GM18867 (cell line): ENCODE results near the gene TMEM208.

Source experiments
- ATAC-seq: cut with Tn5 transposase; IDR thresholded peaks from one replicate; pipeline ENCODE4 v1.9.1; 2021; ENCODE audit warnings: mild to moderate bottlenecking, moderate library complexity; ENCODE audit not compliant: unreplicated experiment

TMEM208 gene

DNA sequence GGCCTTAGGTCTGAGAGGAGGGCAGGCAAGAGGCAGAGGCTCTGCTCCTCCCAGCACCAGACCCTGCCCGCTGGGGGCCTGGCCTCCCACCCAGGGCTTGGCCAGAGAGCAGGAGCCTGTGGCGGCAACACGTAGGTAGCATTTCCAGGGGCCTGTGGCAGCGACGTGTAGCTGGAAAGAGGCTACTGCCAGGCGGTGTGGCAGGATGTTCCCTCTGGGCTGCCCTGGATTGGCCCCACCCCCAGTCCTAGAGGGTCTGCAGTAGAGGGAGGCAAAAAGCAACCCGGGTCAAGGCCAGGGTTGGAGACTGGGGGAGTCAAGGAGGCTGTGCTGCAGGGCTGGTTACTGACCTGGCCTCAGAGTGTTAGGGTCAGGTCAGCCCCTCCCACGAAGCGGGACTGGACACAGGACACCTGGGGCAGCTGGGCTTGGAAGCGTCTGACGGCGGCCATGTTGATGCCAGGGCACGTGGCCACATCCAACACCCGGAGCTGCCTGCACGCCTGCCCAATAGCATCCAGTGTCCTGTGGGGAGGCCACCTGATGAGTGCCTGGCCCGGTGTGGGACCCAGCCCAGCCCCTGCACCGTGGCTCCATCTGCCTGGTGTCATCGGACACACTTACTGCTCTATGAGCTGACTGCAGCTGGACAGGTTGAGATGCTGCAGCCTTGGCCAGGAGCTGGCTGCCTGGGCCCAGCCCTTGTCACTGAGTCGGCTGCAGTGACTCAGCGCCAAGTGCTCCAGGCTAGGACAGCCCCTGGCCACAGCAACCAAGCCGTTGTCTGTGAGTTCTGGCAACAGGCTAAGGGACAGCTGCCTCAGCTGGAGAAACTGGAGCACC, 19.5 kb upstream of the TMEM208 start:
- no peak for ATAC-seq

DNA sequence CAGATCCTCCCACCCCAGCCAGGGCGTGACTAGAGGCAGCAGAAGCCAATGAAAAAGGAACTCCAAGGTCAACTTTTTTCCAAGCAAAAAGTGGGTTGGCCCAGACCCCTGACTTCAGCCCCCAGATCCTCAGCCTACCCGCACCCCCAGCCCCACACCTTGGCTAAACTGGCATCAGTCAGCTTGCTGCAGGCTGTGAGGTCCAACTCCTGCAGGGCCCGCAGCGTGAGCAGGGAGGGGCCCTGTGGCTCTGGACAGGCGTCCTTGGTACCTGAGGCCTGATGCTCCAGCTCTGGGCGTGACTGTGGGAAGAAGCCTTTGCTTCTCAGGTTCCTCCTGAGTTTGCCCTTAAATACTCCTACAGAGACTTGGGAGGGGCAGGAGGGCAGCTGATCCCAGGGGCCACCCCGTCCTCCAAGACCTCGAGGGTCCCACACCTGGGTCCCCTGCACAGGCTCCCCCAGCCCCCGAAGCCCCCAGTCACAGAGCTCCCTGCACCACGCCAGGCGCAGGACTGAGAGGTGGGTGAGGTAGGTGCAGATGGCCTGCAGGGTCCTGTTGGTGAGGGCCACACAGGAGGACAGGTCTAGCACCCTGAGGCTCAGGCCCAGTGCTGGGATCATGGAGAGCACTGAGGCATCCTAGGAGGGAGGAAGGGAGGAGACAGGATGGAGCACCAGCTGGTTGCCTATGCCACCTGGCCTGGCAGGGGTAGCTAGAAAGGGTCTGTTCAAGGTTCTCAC, 18.6 kb upstream of the TMEM208 start:
- ATAC-seq, result no peak

DNA sequence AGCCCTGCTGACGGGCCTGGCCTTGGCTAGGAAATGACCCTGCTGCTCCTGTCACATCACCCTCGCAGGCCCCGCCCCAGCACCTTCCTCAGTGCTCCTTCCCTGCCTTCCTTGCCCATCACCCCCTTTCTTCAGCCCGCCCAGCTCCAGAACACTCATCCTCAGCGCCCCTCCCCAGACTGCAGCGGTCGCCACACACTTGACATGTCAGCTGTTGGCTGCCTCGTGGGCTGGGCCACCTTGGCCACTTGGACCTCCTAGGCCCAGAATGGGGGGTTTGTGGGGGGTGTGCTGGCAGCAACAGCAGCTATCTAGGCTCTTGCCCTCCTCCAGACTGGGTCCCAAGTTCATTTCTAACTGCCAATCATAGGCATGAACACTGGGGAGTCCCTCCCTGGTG, 17.4 kb upstream of the TMEM208 start:
- ATAC-seq, result no peak

DNA sequence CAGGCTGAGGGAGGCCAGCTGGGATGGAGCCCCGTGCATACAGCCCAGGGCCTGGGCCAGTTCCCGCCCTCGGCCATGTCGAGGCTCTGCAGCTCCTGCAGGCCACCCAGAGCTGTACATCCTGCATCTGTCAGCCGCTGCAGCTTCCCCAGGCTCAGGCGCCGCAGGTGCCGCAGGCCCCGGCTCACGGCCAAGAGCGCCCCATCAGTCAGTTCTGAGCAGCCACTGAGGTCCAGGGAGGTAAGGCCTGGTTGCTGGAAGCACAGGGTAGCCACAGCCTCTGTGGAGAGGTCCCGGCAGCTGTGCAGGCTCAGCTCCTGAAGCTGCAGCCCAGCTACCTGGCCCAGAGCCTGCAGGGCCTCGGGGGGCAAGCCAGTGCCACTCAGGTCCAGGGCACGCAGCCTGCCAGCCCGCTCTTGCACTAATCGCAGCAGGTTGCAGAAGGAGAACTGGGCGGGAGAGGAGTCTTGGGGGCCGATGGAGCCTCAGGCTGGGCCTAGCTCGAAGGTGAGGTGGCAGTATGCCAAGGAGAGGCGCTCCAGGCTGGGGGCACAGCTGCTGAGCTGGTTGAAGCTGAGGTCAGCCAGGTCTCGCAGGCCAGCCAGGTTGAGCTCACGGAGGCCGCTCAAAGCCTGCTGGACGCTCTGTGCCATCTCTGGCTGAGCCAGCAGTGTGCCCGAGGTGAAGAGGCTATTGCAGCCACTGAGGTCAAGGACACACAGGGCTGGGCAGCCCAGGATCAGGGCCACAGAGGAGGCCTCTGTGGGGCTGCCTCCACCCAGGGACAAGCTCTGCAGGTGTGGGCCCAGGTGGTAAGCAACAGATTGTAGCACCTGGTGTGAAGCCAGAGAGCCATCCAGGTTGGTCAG, 16.6 kb upstream of the TMEM208 start:
- ATAC-seq, result no peak

DNA sequence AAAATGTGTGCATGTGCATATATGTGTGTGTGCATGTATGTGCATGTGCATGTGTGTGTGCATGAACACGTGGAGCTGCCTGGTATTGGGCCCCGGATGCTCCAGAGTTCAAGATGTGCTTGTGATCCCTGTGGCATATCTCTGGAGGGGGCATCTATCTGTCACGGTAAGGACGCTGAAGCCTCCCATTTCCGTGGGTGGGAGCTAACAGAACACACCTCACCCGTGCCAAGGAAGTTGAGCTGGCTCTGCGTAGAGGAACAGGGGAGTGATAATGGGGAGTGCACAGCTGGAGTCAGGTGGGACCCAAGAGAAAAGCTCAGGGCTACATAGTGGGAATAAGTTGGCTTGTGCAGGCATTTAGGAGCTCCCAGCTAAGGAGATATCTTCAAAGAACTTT, 15.3 kb upstream of the TMEM208 start:
- ATAC-seq, result no peak

DNA sequence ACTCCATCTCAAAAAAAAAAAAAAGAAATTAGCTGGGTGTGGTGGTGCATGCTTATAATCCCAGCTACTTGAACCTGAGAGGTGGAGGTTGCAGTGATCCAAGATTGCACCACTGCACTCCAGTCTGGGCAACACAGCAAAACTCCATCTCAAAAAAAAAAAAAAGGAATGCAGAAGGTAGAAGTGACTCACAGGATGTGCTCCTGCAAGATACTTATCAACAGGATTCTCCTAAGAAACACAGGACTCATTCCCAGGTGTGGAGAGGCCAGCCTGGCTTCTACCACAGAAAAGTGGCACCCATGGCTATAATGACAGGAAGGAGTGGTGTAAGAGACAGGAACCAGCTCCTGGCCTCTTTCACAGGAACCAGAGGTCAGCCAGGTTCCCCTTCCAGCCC, 14.2 kb upstream of the TMEM208 start:
- ATAC-seq, result no peak

DNA sequence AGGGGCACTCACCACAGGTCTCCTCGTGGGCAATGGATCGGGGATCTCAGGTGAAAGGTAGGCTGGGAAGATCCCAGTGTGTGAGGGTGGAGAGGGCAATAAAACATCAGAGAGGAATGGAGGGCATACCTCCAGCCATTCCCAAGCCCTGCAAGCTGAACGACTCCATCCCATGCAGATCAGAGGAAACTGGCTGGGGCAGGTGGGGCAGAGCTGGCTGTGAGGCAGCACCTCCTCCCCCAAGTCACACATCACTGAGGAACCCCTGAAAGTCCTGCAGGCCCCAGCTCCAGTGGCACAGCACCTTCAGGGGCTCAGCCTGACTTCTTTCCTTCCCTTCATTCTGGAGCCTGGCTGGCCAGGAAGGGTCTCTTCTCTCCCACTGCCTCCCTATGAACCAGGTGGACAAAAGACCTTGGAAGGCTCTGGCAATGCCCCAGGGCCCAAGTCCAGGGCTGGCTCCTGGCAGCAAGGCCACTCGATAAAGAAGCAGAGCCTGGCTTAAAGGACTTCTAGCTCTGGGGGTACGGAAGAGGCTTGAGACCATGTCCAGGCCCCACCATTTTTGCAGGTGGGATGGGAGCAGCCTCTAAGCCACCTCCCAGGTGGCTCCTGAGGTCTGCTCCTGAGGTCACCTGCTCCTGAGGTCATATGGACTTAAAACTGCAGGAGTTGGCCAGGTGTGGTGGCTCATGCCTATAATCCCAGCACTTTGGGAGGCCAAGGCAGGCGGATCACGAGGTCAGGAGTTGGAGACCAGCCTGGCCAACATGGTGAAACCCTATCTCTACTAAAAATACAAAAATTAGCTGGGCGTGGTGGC, 13.5 kb upstream of the TMEM208 start:
- no peak for ATAC-seq

DNA sequence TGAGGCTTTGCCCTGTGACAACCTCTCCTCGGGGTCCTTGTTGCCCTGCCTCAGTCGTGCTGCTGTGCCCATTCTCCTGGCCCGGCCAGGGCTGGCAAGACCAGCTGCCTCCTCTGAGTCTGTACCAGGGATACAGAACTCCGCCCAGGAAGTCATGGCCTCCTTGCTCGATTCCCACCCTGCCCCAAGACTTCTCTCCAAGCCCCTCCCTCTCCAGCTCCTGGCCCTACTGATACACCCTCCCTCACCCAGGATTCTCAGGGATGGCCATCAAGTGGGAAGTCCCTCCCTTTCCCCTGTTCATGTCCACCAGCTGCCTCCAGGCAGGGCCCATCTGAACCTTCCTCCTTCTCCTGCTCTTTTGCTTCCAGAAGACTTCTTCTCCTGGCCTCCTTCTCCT, 11.2 kb upstream of the TMEM208 start:
- ATAC-seq, result no peak

DNA sequence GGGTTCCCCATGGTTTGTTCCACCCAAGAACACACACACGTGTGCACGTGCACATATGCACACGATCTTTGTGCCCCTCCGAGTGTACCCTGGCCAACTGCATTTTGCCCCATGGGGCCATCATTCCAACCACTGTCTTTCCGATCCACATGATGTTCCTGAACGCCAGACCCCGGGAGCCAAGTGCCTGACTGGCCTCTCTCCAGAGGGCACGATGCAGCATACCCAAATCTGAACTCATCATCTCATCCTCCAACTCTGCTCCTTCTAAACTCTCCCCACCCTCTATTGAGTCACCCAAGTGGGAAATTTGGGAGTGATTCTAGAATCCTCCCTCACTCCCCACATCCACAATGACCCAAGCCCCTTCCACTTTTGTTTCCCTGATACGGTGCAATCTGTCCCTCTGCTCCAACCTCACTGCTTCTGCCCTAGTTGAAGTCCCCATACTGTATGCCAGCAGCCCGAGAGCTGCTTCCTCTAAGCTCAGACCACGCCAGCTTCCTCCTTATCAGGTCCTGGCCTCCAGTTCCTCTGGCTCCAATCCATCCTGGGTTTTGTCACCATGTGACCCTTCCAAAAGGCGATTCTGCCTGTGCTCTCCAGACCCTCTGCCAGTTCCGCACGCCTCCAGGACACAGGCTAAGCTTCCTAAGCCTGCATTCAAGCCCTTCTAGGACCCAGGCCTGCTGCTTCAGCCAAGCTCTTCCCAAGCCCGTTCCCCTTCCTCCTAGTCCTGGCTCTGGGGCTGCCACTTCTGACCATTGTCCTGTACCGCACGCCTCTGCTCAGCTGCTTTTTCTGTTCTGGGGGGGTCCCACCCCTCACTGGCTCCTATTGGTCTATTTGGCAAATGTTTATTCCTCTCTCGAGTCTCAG, 10.1 kb upstream of the TMEM208 start:
- no peak for ATAC-seq

DNA sequence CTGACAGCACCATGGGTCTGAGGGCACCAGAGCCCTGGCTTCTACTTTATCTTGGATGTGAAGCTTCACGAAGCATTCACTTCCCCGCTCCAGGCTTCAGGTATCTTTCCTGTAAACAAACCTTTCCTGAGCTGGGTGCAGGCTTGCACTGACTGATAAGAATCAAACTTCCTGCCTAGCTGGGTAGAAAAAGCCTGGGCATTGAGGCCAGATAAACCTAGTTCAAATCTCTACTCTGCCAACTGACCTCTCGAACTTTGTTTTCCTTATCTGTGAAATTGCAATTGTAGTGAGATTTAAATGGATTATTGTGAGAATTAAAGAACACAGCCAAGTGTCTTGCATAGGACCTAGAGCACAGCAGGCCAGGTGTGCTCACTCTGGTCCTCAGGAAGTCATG, 2.9 kb upstream of the TMEM208 start:
- no peak for ATAC-seq

DNA sequence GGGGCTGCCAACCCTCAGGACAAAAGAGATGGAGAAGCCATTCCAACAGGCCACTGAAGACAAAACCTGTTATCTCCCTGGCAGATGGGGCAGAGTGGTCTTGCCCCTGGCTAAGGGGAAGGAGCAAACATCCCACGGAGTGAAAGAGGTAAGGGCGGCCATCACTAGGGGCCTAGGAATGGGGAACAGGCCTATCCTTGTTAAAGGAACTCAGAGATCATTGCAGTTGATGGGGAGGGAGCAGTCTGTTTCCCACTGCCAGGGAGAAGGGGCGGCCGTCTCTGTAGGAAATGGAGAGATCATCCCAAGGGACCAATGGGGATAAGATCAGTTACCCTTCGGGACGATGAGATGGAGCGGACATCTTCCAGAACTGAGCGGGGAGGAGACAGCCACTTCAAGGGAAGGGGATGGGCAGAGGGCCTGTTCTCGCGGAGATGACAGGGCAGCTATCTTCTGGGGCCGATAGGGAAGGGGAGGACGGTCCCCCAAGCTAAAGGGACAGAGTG, 581 bp upstream of the TMEM208 start:
- ATAC-seq, result no peak

DNA sequence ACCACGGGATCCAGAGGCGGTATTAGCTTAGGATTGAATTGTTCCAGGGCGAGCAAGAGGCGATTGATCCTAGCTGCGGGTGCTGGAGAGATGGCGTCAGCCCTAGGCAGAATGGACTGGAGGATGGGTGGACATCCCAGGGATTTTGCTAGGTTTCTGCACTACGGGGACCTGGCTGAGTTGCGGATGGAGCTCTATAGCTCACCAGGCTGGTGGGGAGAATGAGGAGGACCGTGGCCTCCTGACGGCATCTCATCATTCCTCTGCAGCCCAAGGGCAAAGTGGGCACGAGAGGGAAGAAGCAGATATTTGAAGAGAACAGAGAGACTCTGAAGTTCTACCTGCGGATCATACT, 614 bp downstream of the TMEM208 start:
- no peak for ATAC-seq

DNA sequence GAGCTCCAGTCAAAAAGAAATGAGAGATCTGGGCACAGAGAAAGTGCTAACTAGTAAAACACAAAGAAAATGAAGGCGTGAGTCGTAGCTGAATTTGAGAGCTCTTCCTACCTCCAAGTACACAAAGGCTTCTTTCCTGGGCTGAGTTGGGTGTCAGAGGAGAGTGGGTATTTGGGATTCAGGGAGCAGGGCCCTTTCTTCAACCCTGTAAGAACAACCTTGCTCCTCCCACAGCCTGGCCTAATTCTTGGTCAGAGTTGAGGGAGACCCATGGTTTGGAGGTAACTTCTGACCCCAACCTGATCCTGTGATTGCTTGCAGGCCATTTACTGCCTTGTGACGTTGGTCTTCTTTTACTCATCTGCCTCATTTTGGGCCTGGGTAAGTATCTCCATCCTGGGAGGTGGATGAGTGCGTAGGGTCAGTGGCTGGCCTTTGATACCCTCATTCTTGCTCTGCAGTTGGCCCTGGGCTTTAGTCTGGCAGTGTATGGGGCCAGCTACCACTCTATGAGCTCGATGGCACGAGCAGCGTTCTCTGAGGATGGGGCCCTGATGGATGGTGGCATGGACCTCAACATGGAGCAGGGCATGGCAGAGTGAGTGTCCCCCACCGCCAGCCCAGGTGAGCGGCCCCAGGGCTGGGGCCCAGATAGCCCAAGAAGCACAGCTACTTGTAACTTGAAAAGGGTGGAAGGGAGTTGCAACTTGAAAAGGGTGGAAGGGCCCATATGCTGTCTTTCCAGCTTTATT, 1.3 kb downstream of the TMEM208 start:
- ATAC-seq, result no peak

DNA sequence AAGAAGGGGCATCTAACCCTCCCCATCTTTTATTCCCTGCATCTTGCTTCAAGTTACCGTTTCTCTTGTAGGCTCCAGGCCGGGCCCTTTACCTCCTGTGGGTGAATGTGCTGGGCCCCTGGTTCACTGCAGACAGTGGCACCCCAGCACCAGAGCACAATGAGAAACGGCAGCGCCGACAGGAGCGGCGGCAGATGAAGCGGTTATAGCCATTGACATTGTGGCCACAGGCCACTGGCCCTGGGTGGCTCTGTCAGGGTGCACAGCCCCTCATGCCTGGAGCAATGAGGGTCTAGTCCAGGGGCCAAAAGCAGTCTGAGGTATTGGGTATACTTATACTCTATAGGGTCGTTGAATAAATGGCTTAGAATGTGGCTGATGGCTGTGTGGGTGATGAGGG, 2.0 kb downstream of the TMEM208 start:
- no peak for ATAC-seq

DNA sequence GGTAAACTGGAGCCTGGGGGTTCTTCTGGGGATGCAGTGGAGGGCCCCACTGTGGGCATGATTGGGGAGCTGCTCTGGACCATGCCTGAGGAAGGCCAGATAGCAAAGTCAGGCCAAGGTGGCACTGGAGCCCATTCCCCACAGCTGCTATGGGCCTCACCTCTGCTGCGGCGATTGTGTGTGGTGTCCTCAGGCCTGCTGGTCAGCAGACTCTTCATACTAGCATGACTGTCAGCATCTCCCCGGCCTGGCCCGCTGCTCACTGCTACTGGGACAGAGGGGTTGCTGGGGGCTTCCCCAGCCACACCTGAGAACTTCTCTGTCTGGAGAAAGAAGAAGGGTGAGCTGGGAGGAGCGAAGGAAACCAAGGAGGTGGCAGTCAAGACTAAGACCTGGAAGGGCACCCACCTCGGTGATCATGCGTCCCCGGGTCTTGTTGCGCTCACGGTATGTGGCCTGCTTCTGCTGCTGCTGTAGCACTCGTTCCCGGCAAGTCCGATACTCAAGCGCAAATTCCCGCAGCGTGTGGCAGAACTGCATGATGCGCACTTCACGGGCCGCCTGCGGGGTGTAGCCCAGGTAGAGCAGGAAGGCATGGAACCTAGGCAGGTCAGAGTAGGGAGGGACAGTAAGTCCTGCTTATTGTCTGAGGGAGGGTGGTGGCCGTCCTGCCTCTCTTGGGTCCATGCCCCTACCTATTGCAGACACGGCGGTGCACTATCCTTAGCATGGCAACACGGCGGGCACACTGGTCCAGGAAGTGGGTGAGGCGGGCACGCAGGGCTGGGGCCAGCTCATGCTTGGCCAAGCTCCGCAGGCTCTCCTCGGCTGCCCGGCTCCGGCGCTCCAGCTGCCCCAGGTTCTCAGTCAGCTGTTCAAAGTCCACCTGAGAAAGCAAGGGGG, 3.2 kb downstream of the TMEM208 start:
- ATAC-seq, result no peak

DNA sequence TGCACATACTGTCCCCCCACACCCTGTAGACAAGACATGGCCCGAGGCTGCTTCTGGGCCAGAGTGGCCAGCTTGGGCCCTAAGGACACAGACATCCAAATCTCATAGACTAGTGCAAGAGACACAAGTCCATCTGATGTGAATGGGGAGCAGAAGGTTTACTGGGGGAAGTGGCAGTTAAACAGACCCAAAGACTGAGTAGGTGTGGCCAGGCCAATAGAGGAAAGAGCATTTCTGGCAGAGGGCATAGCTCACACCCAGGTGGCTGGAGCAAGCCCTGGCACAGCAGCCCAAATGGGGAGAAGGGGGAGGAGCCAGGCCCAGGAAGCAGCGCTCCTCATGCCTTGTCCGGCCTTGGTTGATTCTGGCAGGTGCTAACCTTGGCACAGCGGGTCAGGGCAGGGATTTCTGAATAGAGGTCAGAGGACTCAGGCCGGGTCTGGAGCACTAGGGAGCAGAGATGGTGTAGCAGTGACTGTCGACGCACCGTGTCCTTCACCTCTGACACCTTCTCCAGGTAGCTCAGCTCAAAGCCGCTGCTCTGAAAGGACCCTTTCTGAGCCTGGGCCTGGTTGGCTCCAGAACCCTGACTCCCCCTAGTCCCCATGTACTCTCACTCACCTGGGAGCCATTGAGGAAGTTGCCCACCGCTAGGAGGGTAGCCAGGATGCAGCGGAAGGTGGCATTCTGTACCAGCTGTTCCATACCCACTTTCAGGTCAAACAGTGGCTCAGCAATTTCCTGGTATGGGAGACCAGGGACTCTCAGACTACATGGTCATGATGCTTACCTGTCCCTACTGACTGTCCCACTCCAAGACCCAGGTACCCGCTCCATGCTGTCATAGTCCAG, 4.1 kb downstream of the TMEM208 start:
- ATAC-seq, result no peak

DNA sequence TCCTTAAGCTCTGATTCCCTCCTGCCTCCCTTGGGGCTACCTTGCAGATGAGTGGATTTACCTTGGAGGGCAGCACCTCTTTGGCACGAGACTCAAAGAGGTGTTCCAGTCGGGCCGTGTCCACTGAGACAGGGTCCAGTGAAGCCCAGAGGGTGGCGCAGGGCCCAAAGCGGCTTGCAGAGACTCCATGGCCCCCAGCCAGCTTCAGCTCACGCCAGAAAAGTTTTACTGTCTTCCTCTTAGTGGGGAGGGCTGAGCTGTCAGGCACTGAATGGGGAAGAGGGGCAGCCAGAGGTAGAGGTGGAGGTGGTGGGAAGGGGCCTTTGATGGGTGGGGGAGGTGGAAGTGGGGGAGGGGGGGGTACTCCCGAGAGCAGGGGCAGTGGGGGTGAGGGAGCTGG, 6.7 kb downstream of the TMEM208 start:
- ATAC-seq, result no peak
